ENCODE data around the gene OR51A7. TPM values are rescaled to one million over a fixed set of nuclear protein-coding genes. Genes with fewer than 3 reads are reported as not detected.
"Not testable (repeated sequence)": the region's sequence is repeated elsewhere in the genome, so short reads cannot be mapped to it uniquely, and the experiment has no call there.

The OR51A7 gene
- total RNA-seq = not detected

GRCh38 chr11:4903484-4903883, at the start of gene OR51A7:
OR51A7 (plus strand) TSS chr11:4903783; CDS start chr11:4907370, 3,587 bp downstream.
- Histone ChIP-seq H3K9me3 (no peaks in the 10 kb centered on the region), H3K36me3 (no peaks in the 10 kb centered on the region), H3K27ac (no peak within 1 kb of the TSS), H3K4me3 (no peak within 1 kb of the TSS), H3K27me3 (replicated peaks; ENCODE audit: insufficient read depth) (no peaks in the 10 kb centered on the region), H3K4me1 (ENCODE audit: control insufficient read depth in 1 of 2, low read depth in 2 of 2) (no peaks in the 10 kb centered on the region)
- DNase-seq (ENCODE audit: low spot score) = no peak
- no peak for ATAC-seq (ENCODE audit: insufficient number of reproducible peaks, low FRiP score, low read depth)
- no peak for TF ChIP-seq CTCF (IDR thresholded peaks at IDR 0.05)

- not testable (repeated sequence) for H3K9me3 ChIP-seq; H3K4me3 ChIP-seq; ATAC-seq (ENCODE audit: insufficient number of reproducible peaks, low FRiP score, low read depth)
These were observed 49.3 kb upstream of the OR51A7 start for GRCh38 chr11:4854286-4854685.

GRCh38 chr11:4862447-4863236, 40.9 kb upstream of the OR51A7 start:
- no peak for DNase-seq (ENCODE audit: low spot score)
- TF ChIP-seq CTCF (IDR thresholded peaks at IDR 0.05) = no peak
- no peak overlapping the region for H3K4me3 ChIP-seq
- no peak for ATAC-seq (ENCODE audit: insufficient number of reproducible peaks, low FRiP score, low read depth)
- no peaks in the 10 kb centered on the region for H3K4me1 ChIP-seq (ENCODE audit: control insufficient read depth in 1 of 2, low read depth in 2 of 2)
- no peak overlapping the region for H3K27ac ChIP-seq
- no peaks in the 10 kb centered on the region for H3K36me3 ChIP-seq
- H3K27me3 ChIP-seq (replicated peaks; ENCODE audit: insufficient read depth) = no peaks in the 10 kb centered on the region
- H3K9me3 ChIP-seq = no peaks in the 10 kb centered on the region

More at GRCh38 chr11:4854286-4854685, 49.3 kb upstream of the OR51A7 start:
- H3K4me1 ChIP-seq (ENCODE audit: control insufficient read depth in 1 of 2, low read depth in 2 of 2); H3K36me3 ChIP-seq; DNase-seq (ENCODE audit: low spot score); H3K27me3 ChIP-seq (replicated peaks; ENCODE audit: insufficient read depth); H3K27ac ChIP-seq: not testable (repeated sequence)

GRCh38 chr11:4863876-4864275, 39.7 kb upstream of the OR51A7 start:
- Histone ChIP-seq H3K4me1 (ENCODE audit: control insufficient read depth in 1 of 2, low read depth in 2 of 2) (no peaks in the 10 kb centered on the region), H3K27me3 (replicated peaks; ENCODE audit: insufficient read depth) (no peaks in the 10 kb centered on the region), H3K9me3 (no peaks in the 10 kb centered on the region), H3K27ac (no peak overlapping the region), H3K4me3 (no peak overlapping the region), H3K36me3 (no peaks in the 10 kb centered on the region)
- ATAC-seq (ENCODE audit: insufficient number of reproducible peaks, low FRiP score, low read depth) (no peak), DNase-seq (ENCODE audit: low spot score) (no peak)
- no peak for TF ChIP-seq CTCF (IDR thresholded peaks at IDR 0.05)

GRCh38 chr11:4865855-4866254, 37.7 kb upstream of the OR51A7 start:
- Histone ChIP-seq H3K4me1 (ENCODE audit: control insufficient read depth in 1 of 2, low read depth in 2 of 2) (no peaks in the 10 kb centered on the region), H3K27me3 (replicated peaks; ENCODE audit: insufficient read depth) (no peaks in the 10 kb centered on the region), H3K9me3 (no peaks in the 10 kb centered on the region), H3K27ac (no peak overlapping the region), H3K4me3 (no peak overlapping the region), H3K36me3 (no peaks in the 10 kb centered on the region)
- DNase-seq (ENCODE audit: low spot score) (no peak), ATAC-seq (ENCODE audit: insufficient number of reproducible peaks, low FRiP score, low read depth) (no peak)
- no peak for TF ChIP-seq CTCF (IDR thresholded peaks at IDR 0.05)

- Histone ChIP-seq H3K9me3 (no peaks in the 10 kb centered on the region), H3K36me3 (no peaks in the 10 kb centered on the region), H3K4me3 (no peak overlapping the region), H3K27me3 (replicated peaks; ENCODE audit: insufficient read depth) (no peaks in the 10 kb centered on the region), H3K27ac (no peak overlapping the region), H3K4me1 (ENCODE audit: control insufficient read depth in 1 of 2, low read depth in 2 of 2) (no peaks in the 10 kb centered on the region)
- no peak for DNase-seq (ENCODE audit: low spot score)
- TF ChIP-seq CTCF (IDR thresholded peaks at IDR 0.05) = no peak
- no peak for ATAC-seq (ENCODE audit: insufficient number of reproducible peaks, low FRiP score, low read depth)
These were observed 22.4 kb upstream of the OR51A7 start for GRCh38 chr11:4881188-4881587.
